SK-N-SH treated with all-trans-retinoic acid at 6 μM for 48 hours (cell line): ENCODE measurements around the gene KLHDC8A.

Source experiments
- ATAC-seq: fragments of 200-7000 bp; cut with Tn5 transposase; 3 replicates; pipeline ENCODE4 v1.9.1; 2020; ENCODE audit warnings: mild to moderate bottlenecking, moderate library complexity
- ARNTL ChIP-seq: fragments of 450-650 bp; formaldehyde crosslinking; IDR thresholded peaks from 2 replicates; pipeline ENCODE4 v1.5.0; 2020; ENCODE audit warnings: low read depth, mild to moderate bottlenecking, moderate library complexity, borderline replicate concordance
- CSDC2 ChIP-seq: fragments of 250-450 bp; sonication (Bioruptor Pico); IDR thresholded peaks from 2 replicates; pipeline ENCODE4 v1.5.0; 2020; ENCODE audit warnings: mild to moderate bottlenecking, moderate library complexity
- ESRRG ChIP-seq: fragments of 250-450 bp; sonication (Bioruptor Pico); IDR thresholded peaks from 2 replicates; pipeline ENCODE4 v1.6.1; 2021; ENCODE audit warnings: mild to moderate bottlenecking
- GLIS3 ChIP-seq: fragments of 250-450 bp; sonication (Bioruptor Pico); IDR thresholded peaks from 2 replicates; pipeline ENCODE4 v1.5.0; 2020; ENCODE audit warnings: mild to moderate bottlenecking, moderate library complexity
- ISL1 ChIP-seq: fragments of 250-450 bp; sonication (Bioruptor Pico); IDR thresholded peaks from 2 replicates; pipeline ENCODE4 v2.1.2; 2022; ENCODE audit warnings: mild to moderate bottlenecking, moderate library complexity
- OSR1 ChIP-seq: fragments of 250-450 bp; sonication (Bioruptor Pico); IDR thresholded peaks from 2 replicates; pipeline ENCODE4 v1.8.0; 2022; ENCODE audit warnings: moderate library complexity, mild to moderate bottlenecking, inconsistent platforms
- PPARA ChIP-seq: fragments of 250-450 bp; sonication (Bioruptor Pico); IDR thresholded peaks from 2 replicates; pipeline ENCODE4 v1.5.0; 2020; ENCODE audit warnings: mild to moderate bottlenecking, borderline replicate concordance
- RARB ChIP-seq: fragments of 250-450 bp; sonication (Bioruptor Pico); IDR thresholded peaks from 2 replicates; pipeline ENCODE4 v1.8.0; 2021; ENCODE audit warnings: mild to moderate bottlenecking, moderate library complexity
- SNAI2 ChIP-seq: fragments of 250-450 bp; sonication (Bioruptor Pico); IDR thresholded peaks from 2 replicates; pipeline ENCODE4 v1.5.0; 2020; ENCODE audit warnings: mild to moderate bottlenecking, moderate library complexity
- TCF4 ChIP-seq: fragments of 250-450 bp; sonication (Bioruptor Pico); IDR thresholded peaks from 2 replicates; pipeline ENCODE4 v1.8.0; 2021; ENCODE audit warnings: mild to moderate bottlenecking, moderate library complexity, borderline replicate concordance
- TOX ChIP-seq: fragments of 250-450 bp; sonication (Bioruptor Pico); IDR thresholded peaks from 2 replicates; pipeline ENCODE4 v1.8.0; 2021; ENCODE audit warnings: mild to moderate bottlenecking, moderate library complexity, borderline replicate concordance
- ZC3H10 ChIP-seq: fragments of 250-450 bp; sonication (Bioruptor Pico); IDR thresholded peaks from 2 replicates; pipeline ENCODE4 v1.5.1; 2021; ENCODE audit warnings: mild to moderate bottlenecking, moderate library complexity
- ZFP3 ChIP-seq: fragments of 250-450 bp; sonication (Bioruptor Pico); IDR thresholded peaks from 2 replicates; pipeline ENCODE4 v1.5.0; 2020; ENCODE audit warnings: mild to moderate bottlenecking, moderate library complexity
- ZFP30 ChIP-seq: fragments of 450-650 bp; formaldehyde crosslinking; IDR thresholded peaks from 2 replicates; pipeline ENCODE4 v1.5.0; 2022; ENCODE audit warnings: mild to moderate bottlenecking, moderate library complexity
- ZNF565 ChIP-seq: fragments of 450-650 bp; formaldehyde crosslinking; conservative IDR thresholded peaks from 2 replicates; pipeline ENCODE4 v1.5.0; 2020; ENCODE audit warnings: low read depth, mild to moderate bottlenecking, moderate library complexity
- ZNF70 ChIP-seq: fragments of 450-650 bp; formaldehyde crosslinking; IDR thresholded peaks from 2 replicates; pipeline ENCODE4 v1.5.0; 2020; ENCODE audit warnings: mild to moderate bottlenecking, moderate library complexity
- ZNF8 ChIP-seq: fragments of 450-650 bp; formaldehyde crosslinking; IDR thresholded peaks from 2 replicates; pipeline ENCODE4 v1.5.0; 2020; ENCODE audit warnings: mild to moderate bottlenecking, moderate library complexity
- TF ChIP-seq, protein P1 (sequence below): fragments of 250-450 bp; sonication (Bioruptor Pico); IDR thresholded peaks from 2 replicates; pipeline ENCODE4 v1.5.0; 2020; ENCODE audit warnings: mild to moderate bottlenecking, moderate library complexity
- TF ChIP-seq, protein P2 (sequence below): fragments of 250-450 bp; sonication (Bioruptor Pico); IDR thresholded peaks from 2 replicates; pipeline ENCODE4 v1.8.0; 2021; ENCODE audit warnings: low read depth, mild to moderate bottlenecking, moderate library complexity, borderline replicate concordance
- TF ChIP-seq, protein P3 (sequence below): fragments of 250-450 bp; sonication (Bioruptor Pico); IDR thresholded peaks from 2 replicates; pipeline ENCODE4 v1.8.0; 2020; ENCODE audit warnings: mild to moderate bottlenecking, moderate library complexity, borderline replicate concordance
- TF ChIP-seq, protein P4 (sequence below): fragments of 250-450 bp; sonication (Bioruptor Pico); IDR thresholded peaks from 2 replicates; pipeline ENCODE4 v1.5.1; 2020; ENCODE audit warnings: low read depth, mild to moderate bottlenecking, moderate library complexity

Gene KLHDC8A

DNA sequence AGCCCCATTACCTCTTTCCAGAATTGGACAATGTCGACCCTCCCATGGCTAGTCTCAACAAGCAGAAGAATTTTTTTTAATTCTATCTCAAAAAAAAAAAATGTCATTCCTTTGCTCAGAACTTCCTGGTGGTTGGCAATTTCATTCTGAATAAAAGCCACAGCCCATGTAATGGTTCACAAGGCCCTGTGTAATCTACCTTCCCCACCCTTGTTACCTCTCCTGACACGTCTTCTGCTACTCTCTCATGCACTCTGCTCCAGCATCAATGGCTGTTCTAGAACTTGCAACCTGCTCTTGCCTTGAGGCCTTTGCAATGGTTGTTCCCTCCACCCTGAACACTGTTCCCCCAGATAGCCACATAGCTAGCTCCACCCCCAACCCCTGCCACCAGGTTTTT is 60.6 kb downstream of the KLHDC8A start:
- ATAC-seq = no peak

DNA sequence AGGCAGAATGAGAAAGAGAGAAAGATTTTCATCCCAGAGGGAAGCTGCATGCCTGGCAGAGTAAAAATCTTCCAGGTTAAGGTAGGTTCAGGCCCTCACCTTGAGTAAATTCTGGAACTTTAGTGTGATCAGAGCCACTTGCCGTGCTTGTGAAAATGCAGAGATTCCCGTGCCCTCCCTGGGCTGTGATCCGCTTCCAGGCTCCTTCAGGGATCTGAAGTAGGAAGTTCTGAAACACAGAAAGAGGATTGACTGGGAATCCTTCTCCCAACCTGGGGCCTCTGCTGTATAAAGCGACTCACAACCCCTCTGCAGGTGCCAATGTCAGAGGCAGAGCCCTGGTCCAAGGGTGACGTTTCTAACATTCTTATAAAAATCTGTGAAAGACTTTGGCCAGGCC is 61.8 kb downstream of the KLHDC8A start:
- TF ChIP-seq TOX (CRISPR knock-in tag) = no peak
- TF ChIP-seq OSR1 (CRISPR knock-in tag) = no peak
- no peak for TF ChIP-seq ZFP30 (CRISPR knock-in tag)
- no peak for TF ChIP-seq ESRRG
- TF ChIP-seq GLIS3 (CRISPR knock-in tag) = no peak
- no peak for TF ChIP-seq ZNF70 (CRISPR knock-in tag)
- TF ChIP-seq ISL1 = no peak
- TF ChIP-seq ARNTL (CRISPR knock-in tag) = no peak
- TF ChIP-seq CSDC2 = no peak
- no peak for TF ChIP-seq ZFP3 (CRISPR knock-in tag)
- no peak for TF ChIP-seq ZNF8 (CRISPR knock-in tag)
- TF ChIP-seq TCF4 = no peak
- TF ChIP-seq, protein P1, sequence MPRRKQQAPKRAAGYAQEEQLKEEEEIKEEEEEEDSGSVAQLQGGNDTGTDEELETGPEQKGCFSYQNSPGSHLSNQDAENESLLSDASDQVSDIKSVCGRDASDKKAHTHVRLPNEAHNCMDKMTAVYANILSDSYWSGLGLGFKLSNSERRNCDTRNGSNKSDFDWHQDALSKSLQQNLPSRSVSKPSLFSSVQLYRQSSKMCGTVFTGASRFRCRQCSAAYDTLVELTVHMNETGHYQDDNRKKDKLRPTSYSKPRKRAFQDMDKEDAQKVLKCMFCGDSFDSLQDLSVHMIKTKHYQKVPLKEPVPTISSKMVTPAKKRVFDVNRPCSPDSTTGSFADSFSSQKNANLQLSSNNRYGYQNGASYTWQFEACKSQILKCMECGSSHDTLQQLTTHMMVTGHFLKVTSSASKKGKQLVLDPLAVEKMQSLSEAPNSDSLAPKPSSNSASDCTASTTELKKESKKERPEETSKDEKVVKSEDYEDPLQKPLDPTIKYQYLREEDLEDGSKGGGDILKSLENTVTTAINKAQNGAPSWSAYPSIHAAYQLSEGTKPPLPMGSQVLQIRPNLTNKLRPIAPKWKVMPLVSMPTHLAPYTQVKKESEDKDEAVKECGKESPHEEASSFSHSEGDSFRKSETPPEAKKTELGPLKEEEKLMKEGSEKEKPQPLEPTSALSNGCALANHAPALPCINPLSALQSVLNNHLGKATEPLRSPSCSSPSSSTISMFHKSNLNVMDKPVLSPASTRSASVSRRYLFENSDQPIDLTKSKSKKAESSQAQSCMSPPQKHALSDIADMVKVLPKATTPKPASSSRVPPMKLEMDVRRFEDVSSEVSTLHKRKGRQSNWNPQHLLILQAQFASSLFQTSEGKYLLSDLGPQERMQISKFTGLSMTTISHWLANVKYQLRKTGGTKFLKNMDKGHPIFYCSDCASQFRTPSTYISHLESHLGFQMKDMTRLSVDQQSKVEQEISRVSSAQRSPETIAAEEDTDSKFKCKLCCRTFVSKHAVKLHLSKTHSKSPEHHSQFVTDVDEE (CRISPR knock-in tag) = no peak
- TF ChIP-seq, protein P2, sequence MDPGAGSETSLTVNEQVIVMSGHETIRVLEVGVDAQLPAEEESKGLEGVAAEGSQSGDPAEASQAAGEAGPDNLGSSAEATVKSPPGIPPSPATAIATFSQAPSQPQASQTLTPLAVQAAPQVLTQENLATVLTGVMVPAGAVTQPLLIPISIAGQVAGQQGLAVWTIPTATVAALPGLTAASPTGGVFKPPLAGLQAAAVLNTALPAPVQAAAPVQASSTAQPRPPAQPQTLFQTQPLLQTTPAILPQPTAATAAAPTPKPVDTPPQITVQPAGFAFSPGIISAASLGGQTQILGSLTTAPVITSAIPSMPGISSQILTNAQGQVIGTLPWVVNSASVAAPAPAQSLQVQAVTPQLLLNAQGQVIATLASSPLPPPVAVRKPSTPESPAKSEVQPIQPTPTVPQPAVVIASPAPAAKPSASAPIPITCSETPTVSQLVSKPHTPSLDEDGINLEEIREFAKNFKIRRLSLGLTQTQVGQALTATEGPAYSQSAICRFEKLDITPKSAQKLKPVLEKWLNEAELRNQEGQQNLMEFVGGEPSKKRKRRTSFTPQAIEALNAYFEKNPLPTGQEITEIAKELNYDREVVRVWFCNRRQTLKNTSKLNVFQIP = no peak
- TF ChIP-seq, protein P3, sequence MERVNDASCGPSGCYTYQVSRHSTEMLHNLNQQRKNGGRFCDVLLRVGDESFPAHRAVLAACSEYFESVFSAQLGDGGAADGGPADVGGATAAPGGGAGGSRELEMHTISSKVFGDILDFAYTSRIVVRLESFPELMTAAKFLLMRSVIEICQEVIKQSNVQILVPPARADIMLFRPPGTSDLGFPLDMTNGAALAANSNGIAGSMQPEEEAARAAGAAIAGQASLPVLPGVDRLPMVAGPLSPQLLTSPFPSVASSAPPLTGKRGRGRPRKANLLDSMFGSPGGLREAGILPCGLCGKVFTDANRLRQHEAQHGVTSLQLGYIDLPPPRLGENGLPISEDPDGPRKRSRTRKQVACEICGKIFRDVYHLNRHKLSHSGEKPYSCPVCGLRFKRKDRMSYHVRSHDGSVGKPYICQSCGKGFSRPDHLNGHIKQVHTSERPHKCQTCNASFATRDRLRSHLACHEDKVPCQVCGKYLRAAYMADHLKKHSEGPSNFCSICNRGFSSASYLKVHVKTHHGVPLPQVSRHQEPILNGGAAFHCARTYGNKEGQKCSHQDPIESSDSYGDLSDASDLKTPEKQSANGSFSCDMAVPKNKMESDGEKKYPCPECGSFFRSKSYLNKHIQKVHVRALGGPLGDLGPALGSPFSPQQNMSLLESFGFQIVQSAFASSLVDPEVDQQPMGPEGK (CRISPR knock-in tag) = no peak
- TF ChIP-seq, protein P4, sequence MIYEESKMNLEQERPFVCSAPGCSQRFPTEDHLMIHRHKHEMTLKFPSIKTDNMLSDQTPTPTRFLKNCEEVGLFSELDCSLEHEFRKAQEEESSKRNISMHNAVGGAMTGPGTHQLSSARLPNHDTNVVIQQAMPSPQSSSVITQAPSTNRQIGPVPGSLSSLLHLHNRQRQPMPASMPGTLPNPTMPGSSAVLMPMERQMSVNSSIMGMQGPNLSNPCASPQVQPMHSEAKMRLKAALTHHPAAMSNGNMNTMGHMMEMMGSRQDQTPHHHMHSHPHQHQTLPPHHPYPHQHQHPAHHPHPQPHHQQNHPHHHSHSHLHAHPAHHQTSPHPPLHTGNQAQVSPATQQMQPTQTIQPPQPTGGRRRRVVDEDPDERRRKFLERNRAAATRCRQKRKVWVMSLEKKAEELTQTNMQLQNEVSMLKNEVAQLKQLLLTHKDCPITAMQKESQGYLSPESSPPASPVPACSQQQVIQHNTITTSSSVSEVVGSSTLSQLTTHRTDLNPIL (CRISPR knock-in tag) = no peak
- peak; percentile 2 for ATAC-seq

More for the DNA sequence above, 60.6 kb downstream of the KLHDC8A start:
- TF ChIP-seq ESRRG (no peak), PPARA (no peak), SNAI2 (CRISPR knock-in tag) (no peak), TOX (CRISPR knock-in tag) (no peak)

DNA sequence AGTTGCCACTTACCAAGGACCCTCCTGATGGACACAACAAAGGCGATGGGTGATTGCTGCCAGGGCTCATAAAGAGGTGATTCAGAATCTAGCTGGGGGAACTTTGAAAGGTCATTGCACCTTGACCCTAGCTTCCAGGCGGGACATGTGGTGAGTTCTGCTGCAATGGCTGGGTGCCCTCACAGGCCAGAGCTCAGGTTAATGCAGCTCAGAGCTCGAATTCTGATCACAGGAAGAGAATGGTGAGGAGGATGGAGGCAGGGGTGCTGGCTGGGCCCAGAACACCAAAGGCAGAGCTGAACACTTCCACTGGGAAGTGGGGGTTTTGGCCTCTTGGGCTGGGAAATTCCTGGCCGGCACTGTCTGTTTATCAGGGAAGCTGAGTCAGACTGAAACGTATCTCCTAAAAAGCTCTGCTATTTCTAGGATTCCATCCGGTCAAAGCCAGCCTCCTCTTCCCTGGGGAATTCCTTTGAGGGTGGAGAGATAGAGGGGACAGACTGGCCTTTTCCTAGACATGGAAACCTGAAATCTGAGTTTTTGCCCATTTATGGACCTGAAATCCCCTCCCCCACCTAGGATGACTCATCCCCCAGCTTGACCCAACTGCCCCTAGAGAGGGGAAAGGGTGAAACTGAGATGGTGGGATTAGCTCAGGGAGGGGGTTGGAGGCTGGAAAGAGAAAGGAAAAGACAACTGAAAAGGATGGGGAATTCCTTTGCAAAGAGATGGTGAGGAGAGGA is 62.4 kb downstream of the KLHDC8A start:
- peak; percentile 66 for ATAC-seq
- TF ChIP-seq ZNF70 (CRISPR knock-in tag) (no peak), ZC3H10 (CRISPR knock-in tag) (peak; percentile 43; the same call in 1 of the 2 replicates), RARB (CRISPR knock-in tag) (no peak), OSR1 (CRISPR knock-in tag) (peak; percentile 81; the same call in 1 of the 2 replicates), TCF4 (no peak), PPARA (no peak), ZFP3 (CRISPR knock-in tag) (0 out of 2 replicates have a peak, but pooled peaks have one; percentile 41), ZNF8 (CRISPR knock-in tag) (no peak), CSDC2 (no peak), ZNF565 (no peak)
- TF ChIP-seq, protein P1 (CRISPR knock-in tag) = no peak
- TF ChIP-seq, protein P2 = peak; percentile 48; the same call in 1 of the 2 replicates
